SK-N-SH (cell line): ENCODE results near the gene STK4. TPM values are rescaled to one million over a fixed set of nuclear protein-coding genes. Genes with fewer than 3 reads are reported as not detected.

Source experiments
- CTCF ChIA-PET: fragments of 300-600, 350-600 bp; formaldehyde crosslinking; extraction: SDS; loops from one replicate; lab custom pipeline; 2021; lab: Yijun Ruan, JAX
- POLR2A ChIA-PET: fragments of 350-600 bp; sonication (Branson Sonifier 250); formaldehyde crosslinking; extraction: SDS; loops from one replicate; lab custom pipeline; 2020; ENCODE audit warnings: antibody characterized with exemption, inconsistent platforms; lab: Yijun Ruan, JAX
- DNase-seq: peaks from one replicate; pipeline ENCODE4 v3.0.0; 2012
- H2AFZ ChIP-seq: fragments of 200-600 bp; sonication (generic); 2 replicates; pipeline ENCODE4 v1.8.1; 2016; ENCODE audit warnings: antibody characterized with exemption, mild to moderate bottlenecking, low read depth
- H3F3A ChIP-seq: fragments of 200-600 bp; sonication (generic); replicated peaks from 2 replicates; pipeline ENCODE3; 2016; ENCODE audit warnings: antibody characterized with exemption, mild to moderate bottlenecking; ENCODE audit not compliant: insufficient read depth
- H3K27ac ChIP-seq, 2 experiments: fragments of 200-500 bp in 1 of 2; fragments of 200-600 bp in 1 of 2; sonication (Bioruptor generic) in 1 of 2; sonication (generic), shearing (Covaris generic) in 1 of 2; 2 replicates each; pipeline versions ENCODE4 v1.5.1 to v1.6.1; 2014 to 2016; ENCODE audit warnings: low read depth in 2 of 2, inconsistent platforms in 1 of 2, low read length in 1 of 2, mild to moderate bottlenecking in 1 of 2, mixed read lengths in 1 of 2
- H3K27me3 ChIP-seq: fragments of 200-600 bp; sonication (generic), shearing (Covaris generic); 2 replicates; pipeline ENCODE4 v1.6.1; 2016; ENCODE audit warnings: mixed run types; ENCODE audit not compliant: insufficient read depth
- H3K36me3 ChIP-seq, 2 experiments: fragments of 200-500 bp in 1 of 2; fragments of 200-600 bp in 1 of 2; sonication (Bioruptor generic) in 1 of 2; sonication (generic) in 1 of 2; replicated peaks in 1 of 2; 2 replicates each; pipeline versions ENCODE3 to v1.5.1; 2014 to 2016; ENCODE audit warnings: low read length in 1 of 2, mild to moderate bottlenecking in 1 of 2; ENCODE audit not compliant: insufficient read depth in 2 of 2, control insufficient read depth in 1 of 2
- H3K4me1 ChIP-seq, 2 experiments: fragments of 200-500 bp in 1 of 2; fragments of 200-600 bp in 1 of 2; sonication (Bioruptor generic) in 1 of 2; sonication (generic), shearing (Covaris generic) in 1 of 2; 2 replicates each; pipeline versions ENCODE4 v1.5.1 to v1.6.1; 2014 to 2016; ENCODE audit warnings: low read depth in 1 of 2, low read length in 1 of 2, mixed run types in 1 of 2; ENCODE audit not compliant: insufficient read depth in 2 of 2, control insufficient read depth in 1 of 2
- H3K4me2 ChIP-seq: fragments of 200-600 bp; sonication (generic), shearing (Covaris generic); 2 replicates; pipeline ENCODE4 v1.6.1; 2017; ENCODE audit warnings: mixed run types
- H3K4me3 ChIP-seq, 2 experiments: fragments of 200-500 bp in 1 of 2; fragments of 200-600 bp in 1 of 2; sonication (Bioruptor generic) in 1 of 2; sonication (generic), shearing (Covaris generic) in 1 of 2; 2 replicates each; pipeline versions ENCODE4 v1.5.1 to v1.8.1; 2014 to 2016; ENCODE audit warnings: low read depth in 2 of 2, inconsistent platforms in 1 of 2, low read length in 1 of 2, mild to moderate bottlenecking in 1 of 2, mixed read lengths in 1 of 2, moderate library complexity in 1 of 2
- H3K79me2 ChIP-seq: fragments of 200-600 bp; sonication (generic); 2 replicates; pipeline ENCODE4 v1.8.1; 2017; ENCODE audit warnings: mild to moderate bottlenecking; ENCODE audit not compliant: insufficient read depth
- H3K9ac ChIP-seq: fragments of 200-600 bp; sonication (generic); 2 replicates; pipeline ENCODE4 v1.6.1; 2017; ENCODE audit warnings: mixed run types
- H3K9me2 ChIP-seq: fragments of 200-600 bp; sonication (generic); 2 replicates; pipeline ENCODE4 v1.6.1; 2017; ENCODE audit warnings: mixed run types
- H3K9me3 ChIP-seq: fragments of 200-600 bp; sonication (generic); 2 replicates; pipeline ENCODE4 v1.6.1; 2017; ENCODE audit warnings: mixed run types, mild to moderate bottlenecking, moderate library complexity
- H4K20me1 ChIP-seq: fragments of 200-600 bp; sonication (generic); 2 replicates; pipeline ENCODE4 v1.6.1; 2017; ENCODE audit warnings: mild to moderate bottlenecking, mixed run types; ENCODE audit not compliant: insufficient read depth
- ELF1 ChIP-seq: IDR thresholded peaks from 2 replicates; pipeline ENCODE4 v1.4.0; 2012
- EZH2phosphoT487 ChIP-seq: fragments of 200-600 bp; sonication (generic); IDR thresholded peaks from 2 replicates; pipeline ENCODE4 v1.6.1; 2017; ENCODE audit warnings: low read depth, mixed run types, mild to moderate bottlenecking, antibody characterized with exemption, moderate library complexity, borderline replicate concordance
- FOXJ3 ChIP-seq: sonication (generic); formaldehyde crosslinking; IDR thresholded peaks from 2 replicates; pipeline ENCODE4 v1.5.1; 2020; ENCODE audit warnings: mild to moderate bottlenecking, missing genetic modification reagents
- GABPA ChIP-seq: IDR thresholded peaks from 2 replicates; pipeline ENCODE4 v1.4.0; 2012; ENCODE audit warnings: low read depth, mild to moderate bottlenecking
- GATA2 ChIP-seq: sonication (generic); formaldehyde crosslinking; IDR thresholded peaks from 2 replicates; pipeline ENCODE4 v1.5.0; 2020; ENCODE audit warnings: mild to moderate bottlenecking, missing genetic modification reagents
- JUND ChIP-seq: IDR thresholded peaks from 2 replicates; pipeline ENCODE4 v1.4.0; 2012
- MEF2A ChIP-seq: IDR thresholded peaks from 2 replicates; pipeline ENCODE4 v1.4.0; 2012; ENCODE audit warnings: low read depth, borderline replicate concordance
- NRF1 ChIP-seq: IDR thresholded peaks from 2 replicates; pipeline ENCODE4 v1.6.1; 2012; ENCODE audit warnings: low read depth, mild to moderate bottlenecking, low read length
- POLR2AphosphoS5 ChIP-seq: IDR thresholded peaks from 2 replicates; pipeline ENCODE4 v1.6.1; 2012; ENCODE audit warnings: low read depth, low read length
- RAD21 ChIP-seq: IDR thresholded peaks from 2 replicates; pipeline ENCODE4 v1.6.1; 2012; ENCODE audit warnings: mild to moderate bottlenecking, low read length
- RCOR1 ChIP-seq: fragments of 150-350 bp; IDR thresholded peaks from 2 replicates; pipeline ENCODE4 v1.6.1; 2017; ENCODE audit warnings: antibody characterized with exemption, low read length
- SIN3A ChIP-seq: IDR thresholded peaks from 2 replicates; pipeline ENCODE4 v1.6.1; 2012; ENCODE audit warnings: low read depth, mild to moderate bottlenecking, low read length, moderate library complexity, borderline replicate concordance
- SMC3 ChIP-seq: IDR thresholded peaks from 2 replicates; pipeline ENCODE4 v1.6.1; 2012; ENCODE audit warnings: low read depth, low read length, improper control_type of control experiment
- TCF12 ChIP-seq: IDR thresholded peaks from 2 replicates; pipeline ENCODE4 v1.4.0; 2012
- TEAD4 ChIP-seq: IDR thresholded peaks from 2 replicates; pipeline ENCODE4 v1.4.0; 2012; ENCODE audit warnings: mild to moderate bottlenecking, borderline replicate concordance; ENCODE audit not compliant: insufficient read depth
- YY1 ChIP-seq: IDR thresholded peaks from 2 replicates; pipeline ENCODE4 v1.4.0; 2012; ENCODE audit warnings: low read depth, mild to moderate bottlenecking
- WGBS: methylation state at CpG from one replicate; pipeline ENCODE4 v1.1.6; 2017; ENCODE audit warnings: low lambda C conversion rate; 5-methylcytosine and 5-hydroxymethylcytosine counted together
- polyA plus RNA-seq, 3 experiments: library from polyadenylated mRNA; depleted of rRNA; stranded (reverse); fragments of >200 nt; gene quantifications; 2 replicates each; pipeline ENCODE4 v1.2.3, GENCODE V29; 2012
- TF ChIP-seq, protein P1 (sequence below): fragments of 150-350 bp; IDR thresholded peaks from 2 replicates; pipeline ENCODE4 v1.6.1; 2017; ENCODE audit warnings: antibody characterized with exemption, low read length, low read depth, borderline replicate concordance
- TF ChIP-seq, protein P2 (sequence below): IDR thresholded peaks from 2 replicates; pipeline ENCODE4 v1.4.0; 2012; ENCODE audit warnings: low read depth
- TF ChIP-seq, protein P3 (sequence below): IDR thresholded peaks from 2 replicates; pipeline ENCODE4 v1.4.0; 2012; ENCODE audit warnings: low read depth, borderline replicate concordance

STK4 gene
- polyA plus RNA-seq, 1 of the 3 experiments (the other 2 are of a cell fraction): 11.4 TPM

GRCh38 chr20:45051204-45052060 lies 85.1 kb downstream of the STK4 start:
- TF ChIP-seq, protein P1, sequence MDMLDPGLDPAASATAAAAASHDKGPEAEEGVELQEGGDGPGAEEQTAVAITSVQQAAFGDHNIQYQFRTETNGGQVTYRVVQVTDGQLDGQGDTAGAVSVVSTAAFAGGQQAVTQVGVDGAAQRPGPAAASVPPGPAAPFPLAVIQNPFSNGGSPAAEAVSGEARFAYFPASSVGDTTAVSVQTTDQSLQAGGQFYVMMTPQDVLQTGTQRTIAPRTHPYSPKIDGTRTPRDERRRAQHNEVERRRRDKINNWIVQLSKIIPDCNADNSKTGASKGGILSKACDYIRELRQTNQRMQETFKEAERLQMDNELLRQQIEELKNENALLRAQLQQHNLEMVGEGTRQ: no peak
- TF ChIP-seq FOXJ3 (no peak), TEAD4 (no peak), JUND (no peak), GABPA (no peak), GATA2 (CRISPR knock-in tag) (no peak), MEF2A (no peak), YY1 (no peak), ELF1 (no peak), POLR2AphosphoS5 (no peak), SMC3 (no peak), TCF12 (no peak), NRF1 (no peak), SIN3A (no peak), EZH2phosphoT487 (no peak), RAD21 (no peak), RCOR1 (no peak)
- TF ChIP-seq, protein P2, sequence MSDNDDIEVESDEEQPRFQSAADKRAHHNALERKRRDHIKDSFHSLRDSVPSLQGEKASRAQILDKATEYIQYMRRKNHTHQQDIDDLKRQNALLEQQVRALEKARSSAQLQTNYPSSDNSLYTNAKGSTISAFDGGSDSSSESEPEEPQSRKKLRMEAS: no peak
- TF ChIP-seq, protein P3, sequence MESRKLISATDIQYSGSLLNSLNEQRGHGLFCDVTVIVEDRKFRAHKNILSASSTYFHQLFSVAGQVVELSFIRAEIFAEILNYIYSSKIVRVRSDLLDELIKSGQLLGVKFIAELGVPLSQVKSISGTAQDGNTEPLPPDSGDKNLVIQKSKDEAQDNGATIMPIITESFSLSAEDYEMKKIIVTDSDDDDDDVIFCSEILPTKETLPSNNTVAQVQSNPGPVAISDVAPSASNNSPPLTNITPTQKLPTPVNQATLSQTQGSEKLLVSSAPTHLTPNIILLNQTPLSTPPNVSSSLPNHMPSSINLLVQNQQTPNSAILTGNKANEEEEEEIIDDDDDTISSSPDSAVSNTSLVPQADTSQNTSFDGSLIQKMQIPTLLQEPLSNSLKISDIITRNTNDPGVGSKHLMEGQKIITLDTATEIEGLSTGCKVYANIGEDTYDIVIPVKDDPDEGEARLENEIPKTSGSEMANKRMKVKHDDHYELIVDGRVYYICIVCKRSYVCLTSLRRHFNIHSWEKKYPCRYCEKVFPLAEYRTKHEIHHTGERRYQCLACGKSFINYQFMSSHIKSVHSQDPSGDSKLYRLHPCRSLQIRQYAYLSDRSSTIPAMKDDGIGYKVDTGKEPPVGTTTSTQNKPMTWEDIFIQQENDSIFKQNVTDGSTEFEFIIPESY: no peak
- Histone ChIP-seq H3K9ac (no peak overlapping the region), H3F3A (peaks cover 21% of the 10 kb centered on the region), H4K20me1 (no peaks in the 10 kb centered on the region), H3K9me3 (no peaks in the 10 kb centered on the region), H2AFZ (no peak overlapping the region), H3K9me2 (no peaks in the 10 kb centered on the region), H3K27ac (peak overlapping the region; percentile 87 to 88), H3K27me3 (no peaks in the 10 kb centered on the region), H3K4me1 (peaks cover 3 to 24% of the 10 kb centered on the region in 2 experiments; a peak in 3 of 4 replicates), H3K4me2 (peak overlapping the region; percentile 41; the same call in 1 of the 2 replicates), H3K36me3 (peaks cover 0 to 7% of the 10 kb centered on the region in 2 experiments), H3K79me2 (peaks cover 10% of the 10 kb centered on the region; the same call in 1 of the 2 replicates), H3K4me3 (no peak overlapping the region)
- DNase-seq: no peak
- WGBS: 98% methylated on average over 3 of the region's 3 CpGs
- ChIA-PET POLR2A (interaction anchor here (0.7 kb wide), 1 partner anchor 16 kb away, joined by 3 read pairs; no protein-coding TSS in a partner anchor), CTCF (interaction anchor here (0.7 to 3.7 kb wide), 8 partner anchors 9 to 720 kb away, joined by 3 to 31 read pairs (median 4); no protein-coding TSS in a partner anchor)
